ENCODE data around the gene SLC25A11. TPM values are rescaled to one million over a fixed set of nuclear protein-coding genes. Genes with fewer than 3 reads are reported as not detected.
A peak's percentile ranks its signal among the peaks of the same experiment; 100 is the strongest.

The SLC25A11 gene, protein sequence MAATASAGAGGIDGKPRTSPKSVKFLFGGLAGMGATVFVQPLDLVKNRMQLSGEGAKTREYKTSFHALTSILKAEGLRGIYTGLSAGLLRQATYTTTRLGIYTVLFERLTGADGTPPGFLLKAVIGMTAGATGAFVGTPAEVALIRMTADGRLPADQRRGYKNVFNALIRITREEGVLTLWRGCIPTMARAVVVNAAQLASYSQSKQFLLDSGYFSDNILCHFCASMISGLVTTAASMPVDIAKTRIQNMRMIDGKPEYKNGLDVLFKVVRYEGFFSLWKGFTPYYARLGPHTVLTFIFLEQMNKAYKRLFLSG
- total RNA-seq (ENCODE audit: low replicate concordance): 60.2 and 63.6 TPM in 2 replicates
- long read RNA-seq, transcript SLC25A11-201 (8 exons, 1,897 nt): major isoform, 121 of 127 reads
- long read RNA-seq, partial matches to known transcripts: 3 of 127 reads
- long read RNA-seq, other reads (novel, unspliced or antisense): 3 of 127 reads

DNA sequence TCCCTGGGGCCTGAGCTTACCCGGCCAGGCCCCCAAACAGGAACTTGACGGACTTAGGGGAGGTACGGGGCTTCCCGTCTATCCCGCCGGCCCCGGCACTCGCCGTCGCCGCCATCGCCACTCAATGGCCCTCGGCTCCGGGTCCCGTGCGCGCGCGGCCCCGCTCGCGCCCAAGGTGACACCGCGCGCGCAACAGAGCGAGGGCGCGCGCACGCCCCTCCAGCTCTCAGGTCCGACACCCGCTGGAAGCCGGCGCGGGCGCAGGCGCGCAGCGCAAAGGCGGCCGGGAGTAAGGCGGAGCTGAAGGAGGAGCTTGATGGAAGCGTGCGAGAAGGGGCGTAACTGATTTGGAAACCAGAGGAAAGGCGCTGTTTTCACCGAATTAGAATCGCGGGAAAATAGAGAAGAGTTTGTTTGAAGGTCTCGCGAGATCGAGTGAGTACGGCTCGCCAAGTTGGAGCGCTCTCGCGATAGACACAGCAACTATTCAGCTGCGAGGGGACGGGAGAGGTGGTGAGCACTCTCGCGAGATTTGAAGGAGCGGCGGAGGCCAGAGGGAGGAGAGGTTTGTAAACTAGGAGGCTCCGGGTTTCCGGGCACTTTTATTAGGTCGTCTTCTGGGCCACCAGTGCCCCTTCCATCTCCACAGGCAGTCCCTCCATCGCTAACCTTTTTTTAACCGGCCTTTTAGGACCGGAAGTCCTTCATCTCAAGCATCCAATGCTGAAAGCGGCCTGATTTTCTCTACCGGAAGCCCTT, at the start of gene SLC25A11, which contains the start of gene RNF167:
Gene SLC25A11, minus strand, starts transcription at position 251 of the 759 bp plus-strand sequence. Its CDS starts 136 bp downstream, at position 115.
Gene RNF167, plus strand, starts transcription at position 473 of the 759 bp plus-strand sequence. CDS start 642 bp downstream, outside the sequence.
- Mint-ChIP-seq H3K4me3 (peak within 1 kb of the TSS; percentile 98), H3K36me3 (peaks cover 8% of the 10 kb centered on the region), H3K4me1 (ENCODE audit: unreplicated experiment) (peaks cover 30% of the 10 kb centered on the region), H3K27me3 (no peaks in the 10 kb centered on the region), H3K9me3 (no peaks in the 10 kb centered on the region), H3K27ac (peak within 1 kb of the TSS; percentile 99)
- TF ChIP-seq, protein P1, sequence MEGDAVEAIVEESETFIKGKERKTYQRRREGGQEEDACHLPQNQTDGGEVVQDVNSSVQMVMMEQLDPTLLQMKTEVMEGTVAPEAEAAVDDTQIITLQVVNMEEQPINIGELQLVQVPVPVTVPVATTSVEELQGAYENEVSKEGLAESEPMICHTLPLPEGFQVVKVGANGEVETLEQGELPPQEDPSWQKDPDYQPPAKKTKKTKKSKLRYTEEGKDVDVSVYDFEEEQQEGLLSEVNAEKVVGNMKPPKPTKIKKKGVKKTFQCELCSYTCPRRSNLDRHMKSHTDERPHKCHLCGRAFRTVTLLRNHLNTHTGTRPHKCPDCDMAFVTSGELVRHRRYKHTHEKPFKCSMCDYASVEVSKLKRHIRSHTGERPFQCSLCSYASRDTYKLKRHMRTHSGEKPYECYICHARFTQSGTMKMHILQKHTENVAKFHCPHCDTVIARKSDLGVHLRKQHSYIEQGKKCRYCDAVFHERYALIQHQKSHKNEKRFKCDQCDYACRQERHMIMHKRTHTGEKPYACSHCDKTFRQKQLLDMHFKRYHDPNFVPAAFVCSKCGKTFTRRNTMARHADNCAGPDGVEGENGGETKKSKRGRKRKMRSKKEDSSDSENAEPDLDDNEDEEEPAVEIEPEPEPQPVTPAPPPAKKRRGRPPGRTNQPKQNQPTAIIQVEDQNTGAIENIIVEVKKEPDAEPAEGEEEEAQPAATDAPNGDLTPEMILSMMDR (conservative IDR thresholded peaks at IDR 0.05): no peak
- peak; percentile 95 for DNase-seq (ENCODE audit: extremely low spot score, unreplicated experiment)

DNA sequence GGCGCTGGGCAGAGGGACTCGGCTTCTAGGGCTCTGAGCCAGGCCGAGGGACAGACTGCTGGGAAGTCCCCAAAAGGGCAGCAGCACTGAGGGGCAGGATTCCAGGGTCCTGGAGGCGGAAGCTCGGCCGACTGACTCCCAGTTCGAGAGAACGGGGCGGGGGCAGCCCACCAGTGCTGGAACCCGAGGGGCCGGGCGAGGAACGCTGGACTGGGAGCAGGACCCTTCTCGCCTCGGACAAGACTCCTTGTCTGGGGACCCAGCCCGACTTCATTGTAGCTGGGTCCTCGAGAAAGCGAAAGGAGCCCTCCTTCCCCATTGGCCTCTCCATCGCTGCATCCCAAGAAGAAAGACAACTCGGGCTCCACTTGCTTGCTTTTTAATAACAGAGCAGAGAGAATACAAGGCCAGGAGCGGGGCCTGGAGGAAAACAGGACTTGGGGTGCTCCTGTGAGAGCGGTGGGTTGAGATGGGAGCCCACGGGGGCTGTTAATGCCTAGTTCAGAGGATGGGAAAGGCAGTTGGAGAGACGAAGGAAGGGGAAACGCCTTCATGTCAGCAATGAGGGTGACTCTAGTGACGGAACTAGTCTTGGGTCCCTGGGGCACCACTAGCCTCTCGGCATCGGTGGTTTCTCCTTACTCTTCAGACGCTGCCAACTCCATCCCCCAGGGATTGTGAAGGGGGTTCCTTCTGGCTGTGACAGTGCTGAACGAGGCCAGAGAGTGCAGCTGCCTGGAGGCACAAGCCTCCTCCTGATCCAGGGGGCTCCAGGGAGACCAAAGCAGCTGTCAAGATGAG, 48.1 kb upstream of the SLC25A11 start:
- Mint-ChIP-seq H3K27ac (peak overlapping the region; percentile 70), H3K36me3 (peaks cover 5% of the 10 kb centered on the region), H3K4me1 (ENCODE audit: unreplicated experiment) (peaks cover 23% of the 10 kb centered on the region), H3K27me3 (no peaks in the 10 kb centered on the region), H3K4me3 (peak overlapping the region; percentile 88), H3K9me3 (no peaks in the 10 kb centered on the region)
- DNase-seq (ENCODE audit: extremely low spot score, unreplicated experiment): no peak
- TF ChIP-seq, protein P1 (conservative IDR thresholded peaks at IDR 0.05): no peak

DNA sequence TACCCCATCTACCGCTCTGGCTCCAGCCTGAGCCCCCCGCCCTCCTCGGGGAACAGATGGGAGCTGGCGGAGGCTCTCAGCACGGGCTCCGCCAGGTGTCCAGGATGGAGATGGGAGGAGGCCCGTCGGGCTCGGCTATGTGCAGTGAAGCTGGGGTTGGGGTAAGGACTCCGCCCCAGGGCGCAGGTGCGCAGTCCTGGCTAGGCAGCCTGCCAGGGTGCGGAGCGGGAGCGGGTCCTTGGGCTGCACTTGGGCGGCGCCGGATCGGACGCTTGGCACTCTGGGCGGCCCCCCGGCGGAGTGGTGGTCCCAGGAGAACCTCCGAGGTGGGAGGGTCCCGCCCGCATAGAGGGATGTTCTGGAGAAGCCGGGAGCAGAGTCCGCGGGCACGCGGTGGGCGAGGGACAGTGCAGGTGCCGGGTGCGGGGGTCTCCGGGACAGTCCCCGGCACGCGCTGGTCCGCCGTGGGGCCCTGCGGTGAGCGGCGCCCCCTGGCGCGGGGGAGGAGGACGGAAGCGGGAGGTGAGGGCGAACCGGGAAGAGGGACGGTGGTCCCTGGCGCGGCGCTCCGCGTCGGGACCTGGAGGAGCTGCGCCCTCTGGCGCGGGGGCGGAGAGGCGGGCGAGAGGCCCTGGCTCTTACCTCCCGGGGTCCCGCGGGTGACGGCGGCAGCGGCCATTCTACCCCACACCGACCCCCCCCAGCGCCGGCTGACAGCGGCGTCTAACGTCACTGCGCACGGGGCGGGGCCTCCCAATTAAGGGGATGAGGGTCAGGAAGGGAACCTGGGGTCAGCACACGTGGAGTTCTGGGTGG, 47.3 kb upstream of the SLC25A11 start, which contains the start of gene CAMTA2:
Gene CAMTA2, minus strand, starts transcription at position 725 of the 816 bp plus-strand sequence. CDS start 1,453 bp downstream, outside the sequence.
- DNase-seq (ENCODE audit: extremely low spot score, unreplicated experiment): peak; percentile 85
- H3K4me3 Mint-ChIP-seq: peak within 1 kb of the TSS; percentile 88
- no peaks in the 10 kb centered on the region for H3K27me3 Mint-ChIP-seq
- H3K36me3 Mint-ChIP-seq: peaks cover 5% of the 10 kb centered on the region
- H3K27ac Mint-ChIP-seq: peak within 1 kb of the TSS; percentile 74
- TF ChIP-seq, protein P1 (conservative IDR thresholded peaks at IDR 0.05): peak; percentile 77
- H3K4me1 Mint-ChIP-seq (ENCODE audit: unreplicated experiment): peaks cover 23% of the 10 kb centered on the region
- H3K9me3 Mint-ChIP-seq: no peaks in the 10 kb centered on the region

DNA sequence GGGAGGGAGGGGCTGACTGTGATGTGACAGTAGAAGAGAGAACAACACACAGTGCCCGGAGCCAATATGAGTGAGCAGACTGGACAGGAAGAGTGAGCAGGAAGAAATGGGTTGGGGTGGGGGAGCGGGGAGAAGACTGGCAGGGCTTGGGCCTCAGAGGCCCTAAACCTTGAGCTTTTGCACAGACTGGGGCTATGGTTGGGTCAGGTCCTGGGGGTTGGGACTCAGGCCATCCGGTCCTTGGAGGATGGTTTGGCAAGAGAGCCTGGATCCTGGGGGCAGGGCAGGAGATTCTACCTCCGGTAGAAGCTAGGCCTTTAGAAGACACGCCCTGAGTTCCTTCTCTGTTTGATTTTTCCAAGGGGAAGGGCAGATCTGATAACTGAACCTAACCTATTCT, 46.6 kb upstream of the SLC25A11 start:
- Mint-ChIP-seq H3K9me3 (no peaks in the 10 kb centered on the region), H3K27ac (peak overlapping the region; percentile 74), H3K4me1 (ENCODE audit: unreplicated experiment) (peaks cover 23% of the 10 kb centered on the region), H3K4me3 (peak overlapping the region; percentile 88), H3K27me3 (no peaks in the 10 kb centered on the region), H3K36me3 (peaks cover 5% of the 10 kb centered on the region)
- DNase-seq (ENCODE audit: extremely low spot score, unreplicated experiment): no peak
- TF ChIP-seq, protein P1 (conservative IDR thresholded peaks at IDR 0.05): no peak

All from type B pancreatic cell (in vitro differentiated cells).